Measurements from ENCODE around the gene TMEM213.

TMEM213 gene

GRCh38 chr7:138842111-138842510 lies 44.3 kb downstream of the TMEM213 start:
- peaks cover 35% of the 10 kb centered on the region; the same call in 1 of the 2 replicates for H3K36me3 ChIP-seq (ENCODE audit: insufficient read depth, low read length)
- no peaks in the 10 kb centered on the region for H3K4me1 ChIP-seq (ENCODE audit: insufficient read depth, low read length, poor library complexity, severe bottlenecking)
- no peaks in the 10 kb centered on the region for H4K20me1 ChIP-seq (ENCODE audit: insufficient read depth, low read length, poor library complexity, severe bottlenecking)
- H3K4me2 ChIP-seq (ENCODE audit: low read depth, low read length, poor library complexity, severe bottlenecking): no peak overlapping the region
- no peaks in the 10 kb centered on the region for H3K79me2 ChIP-seq (ENCODE audit: insufficient read depth, low read length)
- TF ChIP-seq EZH2phosphoT487 (IDR thresholded peaks at IDR 0.05; ENCODE audit: borderline replicate concordance) (no peak), CTCF (conservative IDR thresholded peaks at IDR 0.05; ENCODE audit: low read length) (no peak)
- no peaks in the 10 kb centered on the region for H3K9me3 ChIP-seq (ENCODE audit: insufficient read depth, low read depth, low read length)
- H3K9ac ChIP-seq (ENCODE audit: low read depth, low read length, poor library complexity, severe bottlenecking): no peak overlapping the region
- no peak overlapping the region for H2AFZ ChIP-seq (ENCODE audit: low read length)
- no peaks in the 10 kb centered on the region for H3F3A ChIP-seq (ENCODE audit: low read depth)
- H3K9me2 ChIP-seq (replicated peaks; ENCODE audit: low read depth, low read length): no peaks in the 10 kb centered on the region
- no peak overlapping the region for H3K4me3 ChIP-seq (ENCODE audit: low read length, poor library complexity, severe bottlenecking)
- H3K27me3 ChIP-seq (ENCODE audit: insufficient read depth, low read length, poor library complexity, severe bottlenecking): no peaks in the 10 kb centered on the region

GRCh38 chr7:138843632-138844580 lies 46.1 kb downstream of the TMEM213 start:
- Histone ChIP-seq H3K27me3 (ENCODE audit: insufficient read depth, low read length, poor library complexity, severe bottlenecking) (no peaks in the 10 kb centered on the region), H3K79me2 (ENCODE audit: insufficient read depth, low read length) (no peaks in the 10 kb centered on the region), H3K9me3 (ENCODE audit: insufficient read depth, low read depth, low read length) (no peaks in the 10 kb centered on the region), H4K20me1 (ENCODE audit: insufficient read depth, low read length, poor library complexity, severe bottlenecking) (no peaks in the 10 kb centered on the region), H3K4me2 (ENCODE audit: low read depth, low read length, poor library complexity, severe bottlenecking) (no peak overlapping the region), H3K36me3 (ENCODE audit: insufficient read depth, low read length) (peaks cover 24% of the 10 kb centered on the region; the same call in 1 of the 2 replicates), H3K9me2 (replicated peaks; ENCODE audit: low read depth, low read length) (no peaks in the 10 kb centered on the region), H2AFZ (ENCODE audit: low read length) (no peak overlapping the region), H3F3A (ENCODE audit: low read depth) (no peaks in the 10 kb centered on the region), H3K4me1 (ENCODE audit: insufficient read depth, low read length, poor library complexity, severe bottlenecking) (no peaks in the 10 kb centered on the region), H3K4me3 (ENCODE audit: low read length, poor library complexity, severe bottlenecking) (no peak overlapping the region), H3K9ac (ENCODE audit: low read depth, low read length, poor library complexity, severe bottlenecking) (no peak overlapping the region)
- TF ChIP-seq CTCF (conservative IDR thresholded peaks at IDR 0.05; ENCODE audit: low read length) (no peak), EZH2phosphoT487 (IDR thresholded peaks at IDR 0.05; ENCODE audit: borderline replicate concordance) (no peak)

- no peak for TF ChIP-seq CTCF (conservative IDR thresholded peaks at IDR 0.05; ENCODE audit: low read length)
- TF ChIP-seq EZH2phosphoT487 (IDR thresholded peaks at IDR 0.05; ENCODE audit: borderline replicate concordance): no peak
These were observed 47.9 kb downstream of the TMEM213 start for GRCh38 chr7:138845711-138846110.

More at GRCh38 chr7:138845711-138846110, 47.9 kb downstream of the TMEM213 start:
- H3F3A ChIP-seq (ENCODE audit: low read depth): no peaks in the 10 kb centered on the region
- no peaks in the 10 kb centered on the region for H4K20me1 ChIP-seq (ENCODE audit: insufficient read depth, low read length, poor library complexity, severe bottlenecking)
- H3K9ac ChIP-seq (ENCODE audit: low read depth, low read length, poor library complexity, severe bottlenecking): no peak overlapping the region
- no peak overlapping the region for H3K4me2 ChIP-seq (ENCODE audit: low read depth, low read length, poor library complexity, severe bottlenecking)
- no peaks in the 10 kb centered on the region for H3K9me3 ChIP-seq (ENCODE audit: insufficient read depth, low read depth, low read length)
- no peaks in the 10 kb centered on the region for H3K4me1 ChIP-seq (ENCODE audit: insufficient read depth, low read length, poor library complexity, severe bottlenecking)
- H3K4me3 ChIP-seq (ENCODE audit: low read length, poor library complexity, severe bottlenecking): no peak overlapping the region
- H2AFZ ChIP-seq (ENCODE audit: low read length): no peak overlapping the region
- H3K9me2 ChIP-seq (replicated peaks; ENCODE audit: low read depth, low read length): no peaks in the 10 kb centered on the region
- H3K36me3 ChIP-seq (ENCODE audit: insufficient read depth, low read length): peaks cover 28% of the 10 kb centered on the region
- H3K79me2 ChIP-seq (ENCODE audit: insufficient read depth, low read length): no peaks in the 10 kb centered on the region
- H3K27me3 ChIP-seq (ENCODE audit: insufficient read depth, low read length, poor library complexity, severe bottlenecking): no peaks in the 10 kb centered on the region
